Muscle layer of colon (tissue), 2 donors: ENCODE measurements around the gene OLFML3.
"Not testable (repeated sequence)": the region's sequence is repeated elsewhere in the genome, so short reads cannot be mapped to it uniquely, and the experiment has no call there.

Source experiments
- H3K27ac ChIP-seq: one replicate; pipeline ENCODE4 v1.7.0; 2013; ENCODE audit warnings: low read depth, mild to moderate bottlenecking, low read length, moderate library complexity
- H3K27me3 ChIP-seq, 2 donors: one replicate each; pipeline ENCODE4 v1.7.0; 2013; ENCODE audit warnings: low read length in 2 of 2, mild to moderate bottlenecking in 2 of 2; ENCODE audit not compliant: insufficient read depth in 2 of 2, control insufficient read depth in 1 of 2
- H3K36me3 ChIP-seq: one replicate; pipeline ENCODE4 v1.7.0; 2013; ENCODE audit warnings: mild to moderate bottlenecking, low read length; ENCODE audit not compliant: insufficient read depth
- H3K4me1 ChIP-seq: one replicate; pipeline ENCODE4 v1.7.0; 2013; ENCODE audit warnings: mild to moderate bottlenecking, low read length; ENCODE audit not compliant: insufficient read depth
- H3K4me3 ChIP-seq, 2 donors: one replicate each; pipeline ENCODE4 v1.7.0; 2013; ENCODE audit warnings: low read length in 2 of 2, low read depth in 1 of 2, mild to moderate bottlenecking in 1 of 2, moderate library complexity in 1 of 2
- H3K9ac ChIP-seq: one replicate; pipeline ENCODE4 v1.7.0; 2013; ENCODE audit warnings: low read length
- H3K9me3 ChIP-seq: one replicate; pipeline ENCODE4 v1.7.0; 2013; ENCODE audit warnings: mild to moderate bottlenecking, low read length
- donor health status: abdominal sarcoma.
- donor health status: Adenocarcinoma of cecum.

Gene OLFML3

GRCh38 chr1:113940365-113941244, 38.7 kb upstream of the OLFML3 start:
- H3K4me3 ChIP-seq = no peak overlapping the region
- no peak overlapping the region for H3K27ac ChIP-seq
- H3K27me3 ChIP-seq = no peaks in the 10 kb centered on the region
- H3K9ac ChIP-seq = no peak overlapping the region
- no peaks in the 10 kb centered on the region for H3K9me3 ChIP-seq
- H3K4me1 ChIP-seq = peaks cover 10% of the 10 kb centered on the region
- H3K36me3 ChIP-seq = peaks cover 8% of the 10 kb centered on the region

- Histone ChIP-seq H3K27ac (no peak overlapping the region), H3K4me1 (peaks cover 14% of the 10 kb centered on the region), H3K27me3 (no peaks in the 10 kb centered on the region), H3K4me3 (no peak overlapping the region), H3K9ac (no peak overlapping the region), H3K36me3 (peaks cover 8% of the 10 kb centered on the region), H3K9me3 (no peaks in the 10 kb centered on the region)
These were observed 38.1 kb upstream of the OLFML3 start for GRCh38 chr1:113941245-113941559.

GRCh38 chr1:113942527-113942926, 36.7 kb upstream of the OLFML3 start:
- Histone ChIP-seq H3K9ac (no peak overlapping the region), H3K27ac (no peak overlapping the region), H3K9me3 (no peaks in the 10 kb centered on the region), H3K36me3 (peaks cover 8% of the 10 kb centered on the region), H3K4me3 (no peak overlapping the region), H3K4me1 (peaks cover 23% of the 10 kb centered on the region), H3K27me3 (no peaks in the 10 kb centered on the region)

GRCh38 chr1:113943028-113943811, 36.1 kb upstream of the OLFML3 start:
- Histone ChIP-seq H3K27ac (no peak overlapping the region), H3K4me1 (peaks cover 24% of the 10 kb centered on the region)

DNA sequence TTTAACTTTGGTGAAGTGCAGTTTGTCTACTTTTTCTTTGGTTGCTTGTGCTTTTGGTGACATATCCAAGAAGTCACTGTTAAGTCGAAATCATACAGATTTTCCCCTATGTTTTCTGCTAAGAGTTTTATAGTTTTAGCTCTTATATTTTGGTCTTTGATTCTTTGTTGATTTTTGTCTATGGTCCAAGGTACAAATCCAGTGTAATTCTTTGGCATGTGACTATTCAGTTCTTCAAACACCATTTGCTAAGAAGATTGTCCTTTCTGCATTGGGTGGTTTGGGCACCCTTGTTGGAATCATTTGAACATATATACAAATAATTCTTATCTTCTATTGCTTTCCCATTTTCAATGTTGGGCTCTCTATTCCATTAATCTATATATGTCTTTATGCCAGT, 33.9 kb upstream of the OLFML3 start:
- Histone ChIP-seq H3K27ac (no peak overlapping the region), H3K4me1 (peaks cover 33% of the 10 kb centered on the region)

More at GRCh38 chr1:113943028-113943811, 36.1 kb upstream of the OLFML3 start:
- peaks cover 8% of the 10 kb centered on the region for H3K36me3 ChIP-seq
- no peaks in the 10 kb centered on the region for H3K9me3 ChIP-seq
- H3K9ac ChIP-seq = no peak overlapping the region
- no peak overlapping the region for H3K4me3 ChIP-seq
- H3K27me3 ChIP-seq = no peaks in the 10 kb centered on the region

GRCh38 chr1:113946112-113946511, 33.2 kb upstream of the OLFML3 start:
- Histone ChIP-seq H3K27ac (no peak overlapping the region), H3K36me3 (no peaks in the 10 kb centered on the region), H3K9me3 (no peaks in the 10 kb centered on the region), H3K27me3 (no peaks in the 10 kb centered on the region), H3K4me1 (peaks cover 33% of the 10 kb centered on the region), H3K4me3 (no peak overlapping the region), H3K9ac (no peak overlapping the region)

More for the DNA sequence above, 33.9 kb upstream of the OLFML3 start:
- Histone ChIP-seq H3K9ac (no peak overlapping the region), H3K36me3 (peaks cover 7% of the 10 kb centered on the region), H3K4me3 (no peak overlapping the region), H3K9me3 (no peaks in the 10 kb centered on the region), H3K27me3 (no peaks in the 10 kb centered on the region)

GRCh38 chr1:113946678-113947387, 32.4 kb upstream of the OLFML3 start:
- H3K4me3 ChIP-seq = peak overlapping the region in 1 of 2 donors; percentile 10
- H3K27me3 ChIP-seq = no peaks in the 10 kb centered on the region
- no peak overlapping the region for H3K27ac ChIP-seq
- H3K36me3 ChIP-seq = no peaks in the 10 kb centered on the region
- H3K9me3 ChIP-seq = no peaks in the 10 kb centered on the region
- H3K9ac ChIP-seq = no peak overlapping the region
- peaks cover 37% of the 10 kb centered on the region for H3K4me1 ChIP-seq

- Histone ChIP-seq H3K4me1 (peaks cover 38% of the 10 kb centered on the region), H3K4me3 (peak overlapping the region in 1 of 2 donors; percentile 10), H3K27ac (no peak overlapping the region)
These were observed 31.7 kb upstream of the OLFML3 start for GRCh38 chr1:113947388-113948107.

DNA sequence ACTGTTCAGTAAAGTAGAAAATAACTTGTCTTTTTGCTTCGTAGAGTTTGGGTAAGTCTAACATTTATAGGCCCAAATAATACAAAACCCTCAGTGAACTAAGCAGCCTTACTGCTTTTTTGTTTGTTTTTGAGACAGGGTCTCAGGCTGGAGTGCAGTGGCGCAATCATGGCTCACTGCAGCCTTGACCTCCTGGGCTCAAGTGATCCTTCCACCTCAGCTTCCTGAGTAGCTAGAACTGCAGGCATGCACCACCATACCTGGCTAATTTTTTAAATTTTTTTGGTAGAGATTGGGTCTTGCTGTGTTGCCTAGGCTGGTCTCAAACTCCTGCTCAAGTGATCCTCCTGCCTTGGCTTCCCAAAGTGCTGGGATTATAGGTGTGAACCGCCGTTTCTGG, 31.1 kb upstream of the OLFML3 start:
- not testable (repeated sequence) for H3K9ac ChIP-seq, H3K9me3 ChIP-seq, H3K27me3 ChIP-seq, H3K36me3 ChIP-seq, H3K4me3 ChIP-seq, H3K27ac ChIP-seq
- H3K4me1 ChIP-seq = peaks cover 38% of the 10 kb centered on the region

More at GRCh38 chr1:113947388-113948107, 31.7 kb upstream of the OLFML3 start:
- Histone ChIP-seq H3K9me3 (no peaks in the 10 kb centered on the region), H3K36me3 (no peaks in the 10 kb centered on the region), H3K27me3 (no peaks in the 10 kb centered on the region), H3K9ac (no peak overlapping the region)

- peaks cover 38% of the 10 kb centered on the region for H3K4me1 ChIP-seq
- no peak overlapping the region for H3K4me3 ChIP-seq
- H3K36me3 ChIP-seq = peaks cover 3% of the 10 kb centered on the region
- H3K27ac ChIP-seq = no peak overlapping the region
- no peaks in the 10 kb centered on the region for H3K27me3 ChIP-seq
- H3K9me3 ChIP-seq = no peaks in the 10 kb centered on the region
- no peak overlapping the region for H3K9ac ChIP-seq
These were observed 30.3 kb upstream of the OLFML3 start for GRCh38 chr1:113949007-113949406.

DNA sequence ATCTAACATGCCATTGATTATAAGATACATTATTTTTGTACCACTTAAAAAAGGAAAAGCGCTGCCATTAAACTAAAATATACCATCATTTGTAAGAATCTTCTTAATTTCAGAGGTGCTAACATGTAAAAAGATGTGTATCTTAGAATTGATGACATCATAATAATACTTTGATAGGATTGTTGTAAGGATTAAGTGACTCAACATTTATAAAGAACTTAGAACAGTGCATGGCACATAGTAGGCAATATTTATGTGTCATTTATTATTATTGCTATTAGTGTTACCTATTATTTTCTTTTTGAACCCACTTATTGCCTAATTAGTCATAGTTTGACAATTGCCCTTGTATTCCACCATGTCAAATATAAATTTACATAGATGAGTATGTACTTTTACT, 28.4 kb upstream of the OLFML3 start:
- H3K27me3 ChIP-seq = no peaks in the 10 kb centered on the region
- peaks cover 13% of the 10 kb centered on the region for H3K36me3 ChIP-seq
- H3K9me3 ChIP-seq = no peaks in the 10 kb centered on the region

More for the DNA sequence above, 28.4 kb upstream of the OLFML3 start:
- no peak overlapping the region for H3K4me3 ChIP-seq
- H3K9ac ChIP-seq = no peak overlapping the region
- H3K4me1 ChIP-seq = peaks cover 37% of the 10 kb centered on the region
- no peak overlapping the region for H3K27ac ChIP-seq
